ENCODE data around the gene PIK3CD.

Gene PIK3CD

DNA sequence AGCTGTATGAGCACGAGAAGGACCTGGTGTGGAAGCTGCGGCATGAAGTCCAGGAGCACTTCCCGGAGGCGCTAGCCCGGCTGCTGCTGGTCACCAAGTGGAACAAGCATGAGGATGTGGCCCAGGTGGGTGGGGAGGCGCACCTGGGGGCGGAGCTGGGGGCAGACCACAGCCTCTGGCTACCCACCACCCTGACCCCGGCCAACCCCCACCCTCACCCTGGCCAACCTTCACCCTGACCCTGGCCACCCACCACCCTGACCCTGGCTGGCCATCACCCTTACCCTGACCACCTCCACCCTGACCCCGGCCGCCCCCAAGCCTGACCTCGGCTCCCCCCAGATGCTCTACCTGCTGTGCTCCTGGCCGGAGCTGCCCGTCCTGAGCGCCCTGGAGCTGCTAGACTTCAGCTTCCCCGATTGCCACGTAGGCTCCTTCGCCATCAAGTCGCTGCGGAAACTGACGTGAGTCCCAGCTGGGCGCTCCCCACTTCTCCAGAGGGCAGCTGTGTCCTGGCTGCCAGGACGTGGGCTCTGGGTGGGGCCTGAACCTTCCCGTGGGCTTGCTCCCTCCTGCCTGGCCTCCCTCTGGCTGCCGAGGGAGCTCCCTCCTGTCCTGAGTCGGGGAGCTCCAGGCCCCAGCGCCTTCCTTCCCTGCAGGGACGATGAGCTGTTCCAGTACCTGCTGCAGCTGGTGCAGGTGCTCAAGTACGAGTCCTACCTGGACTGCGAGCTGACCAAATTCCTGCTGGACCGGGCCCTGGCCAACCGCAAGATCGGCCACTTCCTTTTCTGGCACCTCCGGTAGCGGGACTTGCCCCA lies 69.5 kb downstream of the PIK3CD start:
- DNase-seq = no peak

DNA sequence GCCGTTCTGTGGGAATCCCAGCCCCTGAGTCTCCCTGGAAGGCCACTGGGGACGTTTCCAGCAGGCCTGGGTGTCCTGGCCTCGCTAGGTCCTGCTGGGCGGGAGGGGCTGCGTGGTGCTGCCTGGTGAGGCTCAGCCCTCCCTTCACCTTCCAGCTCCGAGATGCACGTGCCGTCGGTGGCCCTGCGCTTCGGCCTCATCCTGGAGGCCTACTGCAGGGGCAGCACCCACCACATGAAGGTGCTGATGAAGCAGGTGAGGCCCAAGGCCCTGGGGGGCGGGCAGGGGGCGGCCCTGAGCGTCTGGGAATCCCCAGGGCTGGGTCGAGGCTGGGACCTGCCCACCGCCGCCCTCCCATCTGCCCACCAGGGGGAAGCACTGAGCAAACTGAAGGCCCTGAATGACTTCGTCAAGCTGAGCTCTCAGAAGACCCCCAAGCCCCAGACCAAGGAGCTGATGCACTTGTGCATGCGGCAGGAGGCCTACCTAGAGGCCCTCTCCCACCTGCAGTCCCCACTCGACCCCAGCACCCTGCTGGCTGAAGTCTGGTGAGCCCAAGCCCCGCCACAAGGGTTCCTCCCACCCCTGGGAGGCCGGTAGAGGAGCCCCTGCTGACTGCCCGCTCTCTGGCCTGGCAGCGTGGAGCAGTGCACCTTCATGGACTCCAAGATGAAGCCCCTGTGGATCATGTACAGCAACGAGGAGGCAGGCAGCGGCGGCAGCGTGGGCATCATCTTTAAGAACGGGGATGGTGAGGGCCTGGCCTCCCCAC lies 70.3 kb downstream of the PIK3CD start:
- peak in 1 of 2 experiments; percentile 9 for DNase-seq

DNA sequence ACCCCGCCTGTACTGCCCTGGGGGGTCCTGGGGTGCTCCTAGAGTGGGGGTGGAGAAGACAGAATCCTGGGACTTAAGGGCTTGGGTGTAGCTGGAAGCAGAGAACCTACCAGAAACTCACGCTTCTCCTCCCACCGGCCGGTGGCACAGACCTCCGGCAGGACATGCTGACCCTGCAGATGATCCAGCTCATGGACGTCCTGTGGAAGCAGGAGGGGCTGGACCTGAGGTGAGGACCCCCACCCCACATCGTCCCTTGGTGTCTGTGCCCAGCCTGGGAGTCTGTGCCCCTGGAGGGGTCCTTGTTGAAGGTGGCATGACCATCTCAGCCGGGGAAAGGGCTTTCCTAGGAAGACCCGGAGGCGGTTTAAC lies 70.8 kb downstream of the PIK3CD start:
- no peak for DNase-seq

DNA sequence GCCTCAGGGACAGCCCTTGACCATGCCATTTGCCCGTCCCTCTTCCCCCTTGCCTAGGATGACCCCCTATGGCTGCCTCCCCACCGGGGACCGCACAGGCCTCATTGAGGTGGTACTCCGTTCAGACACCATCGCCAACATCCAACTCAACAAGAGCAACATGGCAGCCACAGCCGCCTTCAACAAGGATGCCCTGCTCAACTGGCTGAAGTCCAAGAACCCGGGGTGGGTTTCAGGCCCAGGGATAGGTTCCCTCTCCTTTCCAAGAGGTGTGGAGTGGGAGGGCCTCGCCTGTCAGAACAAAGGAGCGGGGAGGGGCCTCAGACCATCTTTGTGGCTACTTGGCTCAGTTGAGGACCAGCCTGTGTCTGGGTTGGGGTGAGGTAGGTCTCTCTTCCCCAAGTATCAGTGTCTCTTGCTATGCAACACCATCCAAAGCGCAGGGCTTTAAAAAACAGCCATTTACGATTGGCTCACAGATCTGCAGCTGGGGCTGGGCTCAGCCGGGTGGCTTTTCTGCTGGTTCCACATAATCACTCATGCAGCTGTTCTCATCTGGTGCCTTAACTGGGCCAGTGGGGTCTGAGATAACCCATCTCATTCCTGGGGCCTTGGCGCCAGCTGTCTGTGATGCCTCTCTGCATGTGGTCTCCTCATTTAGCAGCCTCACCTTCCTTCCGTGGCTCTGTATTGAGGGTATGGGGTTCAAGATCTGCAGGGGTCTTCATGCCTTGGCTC lies 71.7 kb downstream of the PIK3CD start:
- no peak for DNase-seq

DNA sequence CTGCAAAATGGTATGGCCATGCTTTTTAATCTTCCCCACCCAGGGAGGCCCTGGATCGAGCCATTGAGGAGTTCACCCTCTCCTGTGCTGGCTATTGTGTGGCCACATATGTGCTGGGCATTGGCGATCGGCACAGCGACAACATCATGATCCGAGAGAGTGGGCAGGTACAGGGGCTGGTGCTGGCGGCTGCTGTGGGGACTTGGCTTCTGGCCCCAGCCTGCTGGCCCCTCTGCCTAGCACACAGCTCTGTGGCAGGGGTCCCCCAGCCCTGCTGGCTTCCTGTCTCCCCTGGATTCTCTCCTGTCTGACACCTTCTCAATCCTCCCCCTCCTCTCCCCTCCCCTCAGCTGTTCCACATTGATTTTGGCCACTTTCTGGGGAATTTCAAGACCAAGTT lies 72.4 kb downstream of the PIK3CD start:
- DNase-seq = no peak

DNA sequence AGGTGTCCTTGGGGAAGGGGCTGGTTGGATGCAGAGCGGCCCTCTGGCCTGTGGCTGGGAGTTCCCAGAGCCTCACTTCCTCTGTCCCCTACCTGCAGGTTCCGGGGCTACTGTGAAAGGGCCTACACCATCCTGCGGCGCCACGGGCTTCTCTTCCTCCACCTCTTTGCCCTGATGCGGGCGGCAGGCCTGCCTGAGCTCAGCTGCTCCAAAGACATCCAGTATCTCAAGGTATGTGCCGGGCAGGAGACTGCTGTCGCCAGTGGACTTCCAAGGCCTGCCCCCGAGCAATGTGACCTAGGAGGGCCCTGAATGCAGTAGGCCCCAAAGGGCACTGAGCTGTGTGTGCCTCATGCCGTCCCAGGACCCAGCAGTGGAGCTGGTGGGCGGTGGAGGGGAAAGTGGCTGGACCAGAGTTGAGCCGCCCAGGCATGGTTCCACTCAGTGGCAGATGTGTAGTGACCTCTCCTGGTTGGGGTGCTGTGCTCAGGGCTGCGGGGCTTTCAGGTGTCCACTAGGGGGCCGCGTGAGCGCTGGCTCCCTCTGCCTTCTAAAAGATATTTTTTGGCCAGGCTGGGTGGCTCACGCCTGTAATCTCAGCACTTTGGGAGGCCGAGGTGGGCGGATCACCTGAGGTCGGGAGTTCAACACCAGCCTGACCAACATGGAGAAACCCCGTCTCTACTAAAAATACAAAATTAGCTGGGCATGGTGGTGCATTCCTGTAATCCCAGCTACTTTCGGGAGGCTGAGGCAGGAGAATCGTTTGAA lies 73.4 kb downstream of the PIK3CD start:
- peak; percentile 31 to 54 for DNase-seq

DNA sequence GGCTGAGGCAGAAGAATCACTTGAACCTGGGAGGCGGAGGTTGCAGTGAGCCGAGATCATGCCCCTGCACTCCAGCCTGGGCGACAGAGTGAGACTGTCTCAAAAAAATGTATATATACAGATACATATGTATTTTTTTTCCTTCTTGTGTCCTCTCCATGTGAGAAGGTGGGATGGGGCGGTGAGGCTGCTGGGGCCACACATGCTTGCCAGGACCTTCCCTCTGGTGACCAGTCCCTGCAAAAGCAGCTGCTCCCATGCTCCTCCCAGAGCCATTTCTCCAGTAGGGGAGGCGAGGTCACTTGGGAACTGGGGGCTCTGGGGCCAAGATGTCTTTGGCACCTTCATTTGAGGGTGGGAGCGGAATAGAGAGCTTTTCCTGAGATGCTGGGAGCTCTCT lies 74.9 kb downstream of the PIK3CD start:
- no peak for DNase-seq

DNA sequence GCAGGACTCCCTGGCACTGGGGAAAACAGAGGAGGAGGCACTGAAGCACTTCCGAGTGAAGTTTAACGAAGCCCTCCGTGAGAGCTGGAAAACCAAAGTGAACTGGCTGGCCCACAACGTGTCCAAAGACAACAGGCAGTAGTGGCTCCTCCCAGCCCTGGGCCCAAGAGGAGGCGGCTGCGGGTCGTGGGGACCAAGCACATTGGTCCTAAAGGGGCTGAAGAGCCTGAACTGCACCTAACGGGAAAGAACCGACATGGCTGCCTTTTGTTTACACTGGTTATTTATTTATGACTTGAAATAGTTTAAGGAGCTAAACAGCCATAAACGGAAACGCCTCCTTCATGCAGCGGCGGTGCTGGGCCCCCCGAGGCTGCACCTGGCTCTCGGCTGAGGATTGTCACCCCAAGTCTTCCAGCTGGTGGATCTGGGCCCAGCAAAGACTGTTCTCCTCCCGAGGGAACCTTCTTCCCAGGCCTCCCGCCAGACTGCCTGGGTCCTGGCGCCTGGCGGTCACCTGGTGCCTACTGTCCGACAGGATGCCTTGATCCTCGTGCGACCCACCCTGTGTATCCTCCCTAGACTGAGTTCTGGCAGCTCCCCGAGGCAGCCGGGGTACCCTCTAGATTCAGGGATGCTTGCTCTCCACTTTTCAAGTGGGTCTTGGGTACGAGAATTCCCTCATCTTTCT lies 75.5 kb downstream of the PIK3CD start:
- no peak for DNase-seq

DNA sequence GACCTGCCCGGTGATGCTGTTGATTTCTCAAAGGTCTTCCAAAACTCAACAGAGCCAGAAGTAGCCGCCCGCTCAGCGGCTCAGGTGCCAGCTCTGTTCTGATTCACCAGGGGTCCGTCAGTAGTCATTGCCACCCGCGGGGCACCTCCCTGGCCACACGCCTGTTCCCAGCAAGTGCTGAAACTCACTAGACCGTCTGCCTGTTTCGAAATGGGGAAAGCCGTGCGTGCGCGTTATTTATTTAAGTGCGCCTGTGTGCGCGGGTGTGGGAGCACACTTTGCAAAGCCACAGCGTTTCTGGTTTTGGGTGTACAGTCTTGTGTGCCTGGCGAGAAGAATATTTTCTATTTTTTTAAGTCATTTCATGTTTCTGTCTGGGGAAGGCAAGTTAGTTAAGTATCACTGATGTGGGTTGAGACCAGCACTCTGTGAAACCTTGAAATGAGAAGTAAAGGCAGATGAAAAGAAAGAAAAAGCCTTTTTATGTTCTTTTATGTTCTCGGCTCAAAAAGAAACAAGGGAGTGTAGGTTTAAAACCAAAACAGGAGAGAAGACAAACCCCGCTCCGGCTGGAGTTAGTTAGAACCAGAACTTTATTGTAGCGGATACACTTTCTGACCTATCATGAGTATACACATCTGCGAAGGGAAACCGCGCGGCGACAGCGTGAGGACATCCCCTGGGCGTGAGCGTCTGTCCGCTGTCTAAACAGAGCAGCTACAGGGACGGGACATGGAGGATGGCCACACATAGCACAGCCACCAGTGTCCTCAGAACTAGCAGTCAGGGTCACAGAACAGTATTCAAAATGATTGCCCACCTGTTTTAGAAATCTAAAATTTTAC lies 77.1 kb downstream of the PIK3CD start:
- DNase-seq = no peak

DNA sequence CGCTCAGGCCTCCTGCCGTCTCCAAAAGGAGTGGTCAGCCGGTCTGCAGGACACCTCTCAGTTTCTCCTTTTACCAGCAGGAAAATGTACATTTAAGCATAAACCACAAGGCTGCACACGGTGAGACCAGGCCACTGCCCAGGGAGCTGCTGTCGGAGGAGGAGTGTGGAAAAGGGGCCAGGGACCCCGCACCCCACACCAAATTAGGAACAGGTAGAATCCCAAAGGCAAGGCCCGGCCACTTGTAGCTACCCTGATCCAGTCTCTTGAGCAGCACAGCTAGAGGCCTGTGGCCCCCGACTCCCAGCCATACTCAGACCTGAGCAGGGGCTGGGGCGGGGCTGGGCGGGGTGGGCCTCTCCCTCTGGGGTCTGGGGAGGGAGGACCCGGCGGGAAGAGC lies 78.0 kb downstream of the PIK3CD start:
- no peak for DNase-seq

DNA sequence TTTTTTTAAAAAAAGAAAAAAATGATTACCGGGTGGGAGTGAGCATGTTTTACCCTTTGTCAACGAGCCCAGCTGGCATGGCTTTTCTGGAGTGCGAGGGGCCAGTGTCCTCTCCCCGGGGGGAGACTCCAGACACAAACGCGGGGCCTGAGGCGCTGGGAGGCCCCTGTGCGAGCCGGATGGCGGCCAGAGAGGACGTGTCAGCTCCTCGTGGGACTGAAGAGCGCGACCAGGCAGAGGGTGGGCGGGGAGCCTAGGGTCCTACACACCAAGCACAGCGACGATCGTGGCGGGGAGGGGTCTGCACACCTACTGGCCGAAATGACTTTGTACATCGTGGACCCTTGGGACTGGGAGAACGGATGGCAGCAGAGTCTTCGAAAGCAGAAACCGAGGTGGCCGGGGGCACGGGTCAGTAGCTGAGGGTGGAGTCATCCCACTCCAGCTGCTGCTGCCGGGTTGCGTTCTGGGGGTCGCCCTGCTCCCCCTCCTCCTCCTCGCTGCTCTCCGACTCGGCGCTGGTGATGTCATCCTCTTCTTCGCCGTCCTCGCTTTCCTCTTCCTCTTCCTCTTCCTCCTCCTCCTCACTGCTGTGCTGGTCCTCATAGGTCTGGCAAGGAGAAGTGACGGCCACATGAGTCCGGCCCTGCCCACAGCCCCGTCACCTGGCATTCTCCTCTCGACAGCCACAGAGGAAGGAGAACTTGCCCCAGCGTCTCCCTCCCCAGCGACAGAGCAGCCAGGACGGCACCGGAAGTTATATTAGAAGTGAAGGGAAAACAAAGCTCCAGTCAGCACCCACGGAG lies 78.8 kb downstream of the PIK3CD start:
- no peak for DNase-seq

DNA sequence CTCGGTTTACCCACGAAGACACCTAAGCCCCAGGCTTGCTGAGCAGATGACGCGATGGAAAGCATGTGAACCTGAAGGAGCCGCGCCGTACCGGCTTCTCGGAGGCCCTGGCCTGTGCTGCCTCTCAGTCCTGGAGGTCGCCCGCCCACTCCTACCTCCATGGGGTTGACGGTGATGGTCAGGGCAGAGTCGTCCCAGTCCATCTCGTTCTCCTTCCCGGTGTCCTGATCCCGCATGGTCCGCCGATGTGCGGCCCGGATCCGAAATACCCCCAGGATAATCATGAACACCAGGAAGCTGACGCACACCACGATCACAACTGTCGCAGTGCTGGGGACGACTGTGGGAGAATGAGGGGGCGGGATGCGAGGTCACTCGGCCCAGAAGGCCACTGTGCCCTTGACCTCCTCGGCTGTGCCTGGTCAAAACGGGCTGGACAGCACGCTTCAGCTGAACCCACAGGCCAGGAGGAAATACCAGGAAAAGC lies 79.6 kb downstream of the PIK3CD start:
- no peak for DNase-seq

DNA sequence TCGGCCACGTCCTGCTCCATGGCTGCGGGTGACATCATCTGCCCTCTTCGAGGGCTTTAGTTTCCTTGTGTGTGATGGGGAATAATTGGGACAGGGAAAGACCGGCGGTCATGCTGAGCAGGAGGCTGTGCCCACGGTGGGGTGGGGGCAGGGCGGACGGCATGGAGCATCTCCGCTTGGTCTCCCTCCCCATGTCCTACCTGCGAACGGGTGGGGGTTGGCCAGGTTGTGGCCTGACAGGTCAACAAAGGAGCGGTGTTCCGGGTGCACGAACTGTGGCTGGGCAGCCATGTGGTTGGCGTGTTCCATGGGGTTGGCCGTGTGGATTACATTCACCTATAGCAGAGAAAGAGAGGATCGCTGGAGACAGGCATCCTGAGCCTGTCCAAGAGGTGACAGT lies 80.0 kb downstream of the PIK3CD start:
- no peak for DNase-seq

DNA sequence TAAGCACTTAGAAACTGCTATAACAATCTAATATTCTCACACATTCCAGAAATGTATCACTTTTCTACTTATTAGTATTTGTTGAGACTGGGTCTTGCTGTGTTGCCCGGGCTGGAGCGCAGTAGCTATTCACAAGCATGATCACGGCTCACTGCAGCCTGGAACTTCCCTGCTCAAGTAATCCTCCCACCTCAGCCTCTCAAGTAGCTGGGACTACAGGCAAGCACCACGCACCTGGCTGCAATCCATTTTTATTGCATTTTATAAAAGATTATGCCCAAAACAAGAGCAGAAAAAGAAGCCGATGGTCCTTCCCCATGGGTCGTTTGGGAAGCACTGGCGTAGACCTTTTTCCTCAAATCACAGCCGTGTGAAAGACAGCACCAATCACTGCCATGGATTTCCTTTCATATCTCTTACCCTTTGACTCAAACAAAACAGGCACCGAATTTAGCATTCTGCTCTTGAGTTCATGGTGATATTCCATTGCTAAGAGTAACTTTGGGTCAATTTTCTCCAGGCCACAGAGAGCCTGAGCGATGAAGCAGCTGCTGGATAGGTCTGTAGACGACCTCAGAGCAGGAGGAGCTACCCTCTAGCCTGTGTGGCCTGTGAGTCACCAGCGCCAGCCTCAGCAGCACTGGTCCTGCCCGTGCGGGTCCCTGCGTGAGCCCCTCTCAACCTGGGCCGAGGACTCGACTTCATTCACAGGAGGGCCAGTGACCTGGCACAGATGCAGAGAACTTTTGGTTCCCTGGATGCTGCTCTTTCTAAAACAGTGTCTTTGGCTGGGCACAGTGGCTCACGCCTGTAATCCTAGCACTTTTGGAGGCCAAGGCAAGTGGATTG lies 80.8 kb downstream of the PIK3CD start:
- DNase-seq = no peak

DNA sequence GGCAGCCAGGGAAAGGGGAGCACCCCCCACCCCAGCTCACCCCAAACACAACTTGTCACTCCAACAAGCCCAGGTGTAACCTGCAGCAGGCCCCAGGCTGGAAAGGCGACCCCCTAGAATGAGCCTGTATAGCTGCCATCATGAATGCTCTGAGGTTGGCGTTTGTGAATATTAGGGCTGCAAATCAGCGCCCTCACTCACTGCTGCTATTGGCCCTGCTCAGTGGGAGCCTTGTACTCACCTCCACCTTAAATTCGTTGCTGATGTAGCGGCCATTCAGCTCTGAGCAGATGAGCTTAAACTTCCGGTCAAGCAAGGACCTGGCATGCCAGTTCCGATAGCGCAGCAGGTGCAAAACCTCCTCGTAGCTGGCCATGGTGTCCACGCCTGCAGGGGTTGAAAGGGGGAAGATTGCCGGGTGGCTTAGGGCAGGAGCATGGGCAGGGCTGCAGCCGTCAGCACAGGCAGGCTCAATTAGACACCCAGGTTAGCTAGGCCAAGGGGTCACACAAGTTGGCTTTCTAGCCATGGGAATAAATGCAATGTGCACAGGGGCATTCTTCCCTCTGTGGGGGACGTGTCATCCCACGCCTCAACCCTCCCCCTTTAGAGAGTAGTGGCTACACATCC lies 81.7 kb downstream of the PIK3CD start:
- no peak for DNase-seq

DNA sequence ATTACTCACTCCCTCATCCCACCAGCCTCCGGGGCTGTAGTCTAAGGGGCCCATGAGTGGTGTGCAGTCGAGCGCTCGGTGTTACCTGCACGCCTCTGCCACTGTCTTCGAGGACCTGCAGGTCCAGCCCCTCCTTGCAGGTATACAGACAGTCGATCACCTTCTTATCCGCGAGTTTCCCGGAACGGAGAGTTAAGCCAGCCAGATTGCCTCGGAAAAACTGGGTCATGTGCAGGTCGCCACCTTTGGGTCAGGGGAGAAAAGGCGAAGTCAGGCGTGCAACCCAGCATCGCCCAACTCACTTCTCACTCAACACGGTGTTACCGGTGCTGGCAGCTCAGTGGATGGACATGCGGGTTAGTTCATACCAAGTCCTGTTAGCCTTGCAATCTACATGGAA lies 84.3 kb downstream of the PIK3CD start:
- no peak for DNase-seq

DNA sequence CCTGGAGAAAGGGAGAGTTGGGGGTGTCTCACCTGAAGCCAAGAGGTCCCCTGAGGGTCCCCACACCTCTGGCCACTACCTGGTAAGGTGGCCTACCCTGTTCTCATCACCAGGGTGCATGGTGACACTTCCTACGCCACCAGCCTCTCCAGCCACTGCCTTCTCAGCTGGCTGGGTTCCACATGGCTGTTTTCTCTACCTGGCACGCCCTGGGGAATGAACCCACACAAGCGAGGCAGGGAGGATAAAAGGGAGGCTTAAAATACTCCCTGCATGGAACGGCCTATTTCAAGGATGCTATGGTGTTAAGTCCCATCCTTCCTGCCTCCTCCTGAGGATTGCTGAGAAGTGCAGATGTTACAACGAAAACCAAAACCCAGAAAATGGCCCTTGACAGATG lies 84.7 kb downstream of the PIK3CD start:
- no peak for DNase-seq

DNA sequence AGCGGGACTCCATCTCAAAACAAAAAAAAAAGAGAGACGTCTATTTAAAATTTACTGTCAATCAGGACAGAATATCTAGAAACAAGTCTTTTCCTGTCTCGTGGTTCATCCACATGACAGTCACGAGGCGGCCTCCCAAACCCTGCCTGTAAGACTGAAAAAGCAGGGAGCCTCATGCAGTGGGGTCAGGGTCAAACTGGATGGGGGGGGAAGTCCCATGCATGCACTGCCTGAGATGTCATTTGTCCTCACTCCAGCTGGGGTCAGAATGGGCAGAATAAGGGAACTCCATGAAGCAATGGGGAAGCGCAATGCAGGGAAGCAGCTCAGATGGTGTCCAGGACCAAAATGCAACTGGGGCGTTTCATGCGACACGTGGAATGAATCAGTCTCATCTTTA lies 85.5 kb downstream of the PIK3CD start:
- no peak for DNase-seq

DNA sequence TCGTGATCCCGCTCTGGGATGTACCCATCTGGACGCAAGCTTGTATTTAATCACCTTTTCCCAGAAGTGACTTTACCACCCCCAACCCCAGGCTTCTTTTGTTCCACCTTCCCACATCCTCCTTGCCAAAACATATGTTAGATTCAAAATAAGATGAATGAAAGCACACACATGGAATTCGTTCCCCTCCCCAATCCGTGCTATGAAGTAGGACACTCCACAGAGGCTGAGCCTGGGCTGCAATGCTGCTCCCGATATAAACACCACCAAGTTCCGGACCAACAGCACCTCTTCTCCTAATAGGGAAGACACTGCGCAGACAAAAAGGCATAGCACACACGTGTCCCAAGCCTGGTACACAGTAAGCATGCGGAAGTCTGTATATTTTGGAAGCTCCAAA lies 86.1 kb downstream of the PIK3CD start:
- DNase-seq = no peak
